Activated naive CD8-positive, alpha-beta T cell treated with anti-CD3 and anti-CD28 coated beads for 36 hours (primary cell): Measurements from ENCODE around the gene MBNL2. TPM values are rescaled to one million over a fixed set of nuclear protein-coding genes. Genes with fewer than 3 reads are reported as not detected.

Experiments
- DNase-seq: peaks from one replicate; pipeline ENCODE4 v3.0.0; 2021
- H3K27ac Mint-ChIP-seq: one replicate; pipeline ENCODE4 v1.8.0; 2022; ENCODE audit warnings: mild to moderate bottlenecking, moderate library complexity, mixed read lengths
- H3K27me3 Mint-ChIP-seq: one replicate; pipeline ENCODE4 v1.8.0; 2022; ENCODE audit warnings: mild to moderate bottlenecking, mixed read lengths
- H3K36me3 Mint-ChIP-seq: one replicate; pipeline ENCODE4 v1.8.0; 2021; ENCODE audit warnings: mild to moderate bottlenecking, mixed read lengths
- H3K4me1 Mint-ChIP-seq: one replicate; pipeline ENCODE4 v1.8.0; 2021; ENCODE audit warnings: mixed read lengths
- H3K4me3 Mint-ChIP-seq: one replicate; pipeline ENCODE4 v1.8.0; 2022; ENCODE audit warnings: mild to moderate bottlenecking, moderate library complexity, mixed read lengths
- H3K9me3 Mint-ChIP-seq: one replicate; pipeline ENCODE4 v1.8.0; 2022; ENCODE audit warnings: mixed read lengths
- total RNA-seq, 2 experiments: library from RNA; stranded (reverse); gene quantifications; one replicate each; pipeline ENCODE4 v1.2.3, GENCODE V29; 2021

The MBNL2 gene
- total RNA-seq, 2 experiments from 2014 or later, result 12.5 to 13.6 TPM

DNA sequence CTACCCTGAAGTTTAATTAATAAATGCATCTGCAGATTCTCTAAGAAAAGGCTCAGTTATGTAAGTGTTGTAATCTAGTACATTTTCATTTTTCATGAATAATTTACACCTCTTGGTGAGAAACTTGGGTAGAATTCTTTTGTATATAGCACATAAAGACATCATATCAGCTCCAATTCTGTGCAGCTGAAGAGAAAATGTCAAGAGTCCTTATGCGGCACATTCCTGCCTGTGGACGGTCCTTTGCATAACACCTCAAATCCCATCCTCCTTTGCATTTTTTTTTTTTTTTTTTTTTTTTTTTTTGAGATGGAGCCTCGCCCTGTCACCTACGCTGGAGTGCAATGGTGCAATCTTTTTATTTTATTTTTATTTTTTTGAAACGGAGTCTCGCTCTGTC lies 151.7 kb downstream of the MBNL2 start:
- no peak overlapping the region for H3K27ac Mint-ChIP-seq
- H3K36me3 Mint-ChIP-seq, result peaks cover 13% of the 10 kb centered on the region
- H3K9me3 Mint-ChIP-seq, result no peaks in the 10 kb centered on the region
- H3K4me3 Mint-ChIP-seq, result no peak overlapping the region
- H3K4me1 Mint-ChIP-seq, result peaks cover 2% of the 10 kb centered on the region
- no peak for DNase-seq
- no peaks in the 10 kb centered on the region for H3K27me3 Mint-ChIP-seq

DNA sequence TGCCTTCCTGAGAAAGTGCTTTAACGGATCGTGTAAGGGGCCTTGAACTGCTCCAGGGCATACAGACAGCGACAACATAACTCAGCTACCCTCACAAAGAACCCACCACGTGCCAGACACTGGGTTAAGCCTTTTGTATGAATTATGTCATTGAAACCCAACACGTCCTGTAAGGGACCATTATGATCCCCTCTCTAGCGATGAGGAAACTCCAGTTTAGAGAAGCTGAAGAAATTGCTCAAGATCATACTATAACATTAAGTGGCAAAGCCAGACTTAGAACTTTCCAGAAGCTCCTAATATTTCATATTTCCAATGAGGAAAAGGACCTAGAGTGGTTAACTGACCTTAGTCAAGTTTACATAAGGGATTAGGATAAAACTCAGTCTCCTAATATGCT lies 154.8 kb downstream of the MBNL2 start:
- Mint-ChIP-seq H3K36me3 (peaks cover 18% of the 10 kb centered on the region), H3K4me3 (no peak overlapping the region), H3K9me3 (no peaks in the 10 kb centered on the region), H3K4me1 (no peaks in the 10 kb centered on the region), H3K27me3 (no peaks in the 10 kb centered on the region), H3K27ac (no peak overlapping the region)
- no peak for DNase-seq

GRCh38 chr13:97379386-97379785 lies 157.3 kb downstream of the MBNL2 start:
- Mint-ChIP-seq H3K27me3 (no peaks in the 10 kb centered on the region), H3K36me3 (peaks cover 22% of the 10 kb centered on the region), H3K9me3 (no peaks in the 10 kb centered on the region), H3K4me3 (no peak overlapping the region), H3K4me1 (no peaks in the 10 kb centered on the region), H3K27ac (no peak overlapping the region)
- DNase-seq, result no peak

GRCh38 chr13:97380696-97381095 lies 158.6 kb downstream of the MBNL2 start:
- H3K27me3 Mint-ChIP-seq, result no peaks in the 10 kb centered on the region
- H3K9me3 Mint-ChIP-seq, result no peaks in the 10 kb centered on the region
- H3K36me3 Mint-ChIP-seq, result peaks cover 20% of the 10 kb centered on the region
- H3K4me1 Mint-ChIP-seq, result peaks cover 4% of the 10 kb centered on the region
- DNase-seq, result no peak
- H3K27ac Mint-ChIP-seq, result no peak overlapping the region
- no peak overlapping the region for H3K4me3 Mint-ChIP-seq

- no peak for DNase-seq
- Mint-ChIP-seq H3K4me3 (no peak overlapping the region), H3K36me3 (peaks cover 21% of the 10 kb centered on the region), H3K27ac (no peak overlapping the region), H3K9me3 (no peaks in the 10 kb centered on the region), H3K4me1 (peaks cover 9% of the 10 kb centered on the region), H3K27me3 (no peaks in the 10 kb centered on the region)
Observed at GRCh38 chr13:97381189-97381588, 159.1 kb downstream of the MBNL2 start.

GRCh38 chr13:97382276-97382675 lies 160.1 kb downstream of the MBNL2 start:
- H3K27ac Mint-ChIP-seq, result no peak overlapping the region
- H3K4me3 Mint-ChIP-seq, result no peak overlapping the region
- DNase-seq, result no peak
- peaks cover 25% of the 10 kb centered on the region for H3K36me3 Mint-ChIP-seq
- no peaks in the 10 kb centered on the region for H3K27me3 Mint-ChIP-seq
- H3K4me1 Mint-ChIP-seq, result peaks cover 20% of the 10 kb centered on the region
- H3K9me3 Mint-ChIP-seq, result no peaks in the 10 kb centered on the region

DNA sequence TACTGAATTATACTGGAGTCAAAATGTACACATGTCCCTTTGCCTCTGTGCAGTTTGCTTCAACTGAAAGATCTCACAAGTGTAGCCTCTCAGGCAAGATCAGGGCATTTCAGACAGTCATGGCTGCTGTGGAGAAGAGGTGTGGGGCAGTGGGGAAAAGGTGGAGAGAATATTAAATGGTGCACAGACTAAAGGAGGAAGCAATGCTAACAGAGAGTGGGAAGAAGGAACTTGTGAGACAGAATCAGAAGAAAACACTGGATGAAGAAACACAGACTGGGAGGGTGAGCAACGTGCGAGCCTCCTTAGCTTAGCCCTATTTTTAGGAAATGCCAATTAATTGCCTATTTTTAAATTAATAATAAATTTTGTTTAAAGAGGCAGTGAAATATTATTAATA lies 162.2 kb downstream of the MBNL2 start:
- no peak for DNase-seq
- H3K4me1 Mint-ChIP-seq, result peaks cover 25% of the 10 kb centered on the region
- H3K36me3 Mint-ChIP-seq, result peaks cover 21% of the 10 kb centered on the region
- H3K4me3 Mint-ChIP-seq, result no peak overlapping the region
- no peak overlapping the region for H3K27ac Mint-ChIP-seq
- no peaks in the 10 kb centered on the region for H3K27me3 Mint-ChIP-seq
- H3K9me3 Mint-ChIP-seq, result no peaks in the 10 kb centered on the region

GRCh38 chr13:97385146-97385545 lies 163.0 kb downstream of the MBNL2 start:
- Mint-ChIP-seq H3K27ac (no peak overlapping the region), H3K4me3 (no peak overlapping the region), H3K4me1 (peaks cover 25% of the 10 kb centered on the region), H3K27me3 (no peaks in the 10 kb centered on the region), H3K36me3 (peaks cover 21% of the 10 kb centered on the region), H3K9me3 (no peaks in the 10 kb centered on the region)
- DNase-seq, result no peak

DNA sequence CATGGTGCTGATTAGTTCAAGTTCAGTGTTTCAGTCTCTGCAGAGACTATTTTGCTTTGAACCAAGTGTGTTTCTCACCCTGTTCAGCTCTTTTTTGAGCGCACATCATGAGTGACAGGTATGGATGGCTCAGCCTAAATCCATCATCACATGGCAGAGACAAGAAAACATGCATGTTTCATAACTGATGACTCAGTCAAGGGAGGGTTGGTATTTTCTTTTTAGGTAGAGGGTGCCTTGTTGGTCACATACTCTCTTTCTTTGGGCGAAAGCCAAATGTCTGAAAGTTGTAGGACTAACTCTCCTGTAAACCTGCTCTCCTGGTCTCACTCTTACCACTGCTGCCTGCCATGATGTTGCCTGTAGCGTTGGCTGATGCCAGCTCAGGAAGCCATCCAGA lies 163.7 kb downstream of the MBNL2 start:
- Mint-ChIP-seq H3K36me3 (peaks cover 20% of the 10 kb centered on the region), H3K27me3 (no peaks in the 10 kb centered on the region)

DNA sequence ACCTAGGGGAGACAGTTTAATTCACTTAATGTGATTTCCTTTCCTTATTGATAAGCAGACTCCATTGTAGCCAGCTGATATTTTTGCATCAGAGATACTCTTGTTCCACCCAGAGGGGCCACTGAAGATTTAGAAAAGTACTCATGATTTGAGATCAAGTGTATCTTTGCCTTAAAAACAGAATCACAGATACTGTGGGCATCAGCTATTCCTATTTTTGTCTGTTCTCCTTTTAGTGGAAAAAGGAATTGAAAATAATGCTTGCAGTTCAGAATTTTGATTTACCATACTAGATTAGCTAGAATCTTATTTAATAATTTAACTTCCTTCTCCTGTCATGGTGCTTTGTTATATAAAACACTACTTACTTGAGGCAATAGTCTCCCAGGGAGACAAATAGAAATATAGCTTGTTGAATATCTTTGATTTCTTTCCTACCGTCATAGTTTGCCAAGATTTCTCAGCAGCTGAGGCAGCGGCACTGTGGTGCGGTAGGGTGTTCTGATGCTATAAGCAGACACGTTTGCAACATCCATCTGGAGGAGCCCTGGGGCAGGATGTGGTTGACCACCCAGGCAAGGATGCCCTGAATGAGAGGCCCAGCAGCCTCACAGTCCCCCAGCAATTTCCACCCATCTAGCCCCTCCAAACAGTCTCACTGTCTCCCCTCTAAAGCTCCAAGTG lies 164.8 kb downstream of the MBNL2 start:
- H3K4me3 Mint-ChIP-seq, result no peak overlapping the region
- H3K27ac Mint-ChIP-seq, result peak overlapping the region; percentile 64
- peaks cover 16% of the 10 kb centered on the region for H3K36me3 Mint-ChIP-seq
- DNase-seq, result peak; percentile 55
- no peaks in the 10 kb centered on the region for H3K9me3 Mint-ChIP-seq
- H3K27me3 Mint-ChIP-seq, result no peaks in the 10 kb centered on the region
- H3K4me1 Mint-ChIP-seq, result peaks cover 25% of the 10 kb centered on the region

More for the DNA sequence above, 163.7 kb downstream of the MBNL2 start:
- H3K27ac Mint-ChIP-seq, result no peak overlapping the region
- no peak for DNase-seq
- no peaks in the 10 kb centered on the region for H3K9me3 Mint-ChIP-seq
- H3K4me3 Mint-ChIP-seq, result no peak overlapping the region
- H3K4me1 Mint-ChIP-seq, result peaks cover 25% of the 10 kb centered on the region

DNA sequence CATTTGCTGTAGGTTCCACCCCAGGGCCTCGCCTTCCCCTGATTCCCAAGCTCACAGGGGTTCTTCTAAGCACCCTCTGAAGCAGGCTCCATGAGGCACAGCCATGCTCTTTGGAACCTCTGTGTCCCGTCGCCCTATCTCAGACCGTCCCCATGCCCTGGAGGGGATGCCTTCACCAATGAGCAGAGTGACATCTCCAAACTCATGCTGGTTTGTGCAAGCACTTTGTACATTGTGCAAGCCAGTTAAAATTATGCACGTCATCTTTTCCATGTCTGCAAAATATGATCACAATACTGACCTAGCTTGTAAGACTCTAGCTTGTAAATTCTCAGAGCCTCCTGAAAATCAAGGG lies 165.3 kb downstream of the MBNL2 start:
- DNase-seq, result no peak
- H3K9me3 Mint-ChIP-seq, result no peaks in the 10 kb centered on the region
- H3K27me3 Mint-ChIP-seq, result no peaks in the 10 kb centered on the region
- H3K36me3 Mint-ChIP-seq, result peaks cover 16% of the 10 kb centered on the region
- peak overlapping the region; percentile 64 for H3K27ac Mint-ChIP-seq
- peaks cover 25% of the 10 kb centered on the region for H3K4me1 Mint-ChIP-seq
- H3K4me3 Mint-ChIP-seq, result no peak overlapping the region

GRCh38 chr13:97387890-97388289 lies 165.8 kb downstream of the MBNL2 start:
- Mint-ChIP-seq H3K4me3 (no peak overlapping the region), H3K4me1 (peaks cover 25% of the 10 kb centered on the region), H3K27me3 (no peaks in the 10 kb centered on the region), H3K9me3 (no peaks in the 10 kb centered on the region), H3K36me3 (peaks cover 12% of the 10 kb centered on the region), H3K27ac (peak overlapping the region; percentile 64)
- DNase-seq, result no peak

DNA sequence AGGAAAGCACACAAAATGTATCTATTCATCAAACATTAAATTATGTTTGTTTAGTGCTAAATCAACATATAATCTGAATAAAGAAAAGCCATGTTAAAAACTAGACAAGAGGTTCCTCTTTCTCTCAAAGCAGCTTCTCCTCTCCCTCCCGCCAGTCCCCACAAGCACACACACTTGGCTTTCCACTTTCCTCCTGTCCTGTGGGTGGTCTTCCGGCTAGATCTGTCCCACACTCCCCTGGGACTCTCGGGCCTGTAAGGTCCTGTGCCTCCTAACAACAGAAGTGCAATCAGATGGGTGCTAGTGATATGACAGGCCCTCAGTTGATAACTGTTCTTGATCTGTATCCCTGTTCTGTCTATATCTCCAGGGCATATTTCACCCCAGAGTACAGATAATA lies 166.2 kb downstream of the MBNL2 start:
- Mint-ChIP-seq H3K4me3 (no peak overlapping the region), H3K36me3 (peaks cover 10% of the 10 kb centered on the region), H3K9me3 (no peaks in the 10 kb centered on the region), H3K27me3 (no peaks in the 10 kb centered on the region), H3K27ac (no peak overlapping the region), H3K4me1 (peaks cover 25% of the 10 kb centered on the region)
- no peak for DNase-seq

DNA sequence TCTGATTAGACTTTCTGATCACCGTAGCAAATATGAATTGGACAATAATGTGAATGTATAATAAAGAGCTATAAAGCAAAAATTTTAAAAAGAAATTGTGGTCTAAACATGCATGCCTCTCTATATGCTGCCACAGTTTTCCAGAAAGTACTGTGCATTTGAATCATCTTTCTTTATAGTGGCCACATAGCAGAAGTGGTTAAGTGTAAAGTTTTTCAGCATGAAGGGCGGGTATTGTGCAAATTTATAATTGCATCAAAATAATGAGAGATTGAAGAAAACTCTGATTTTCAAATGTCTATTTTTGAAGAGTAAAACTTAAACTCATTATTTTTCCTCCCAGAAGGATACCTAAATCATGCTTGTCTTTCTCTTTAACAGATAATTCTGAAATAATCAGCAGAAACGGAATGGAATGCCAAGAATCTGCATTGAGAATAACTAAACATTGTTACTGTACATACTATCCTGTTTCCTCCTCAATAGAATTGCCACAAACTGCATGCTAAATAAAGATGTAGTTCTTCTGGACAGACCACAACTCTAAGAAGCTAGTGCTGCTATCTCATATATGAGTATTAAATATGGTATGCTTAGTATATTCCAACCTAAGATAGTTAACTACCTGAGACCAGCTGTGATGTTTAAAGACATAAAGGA lies 168.9 kb downstream of the MBNL2 start:
- H3K36me3 Mint-ChIP-seq, result peaks cover 5% of the 10 kb centered on the region
- H3K9me3 Mint-ChIP-seq, result no peaks in the 10 kb centered on the region
- no peaks in the 10 kb centered on the region for H3K27me3 Mint-ChIP-seq
- DNase-seq, result no peak
- no peak overlapping the region for H3K27ac Mint-ChIP-seq
- peaks cover 18% of the 10 kb centered on the region for H3K4me1 Mint-ChIP-seq
- H3K4me3 Mint-ChIP-seq, result no peak overlapping the region

- Mint-ChIP-seq H3K27me3 (no peaks in the 10 kb centered on the region), H3K27ac (no peak overlapping the region), H3K4me1 (peaks cover 8% of the 10 kb centered on the region)
Observed at GRCh38 chr13:97392020-97392419, 169.9 kb downstream of the MBNL2 start.

DNA sequence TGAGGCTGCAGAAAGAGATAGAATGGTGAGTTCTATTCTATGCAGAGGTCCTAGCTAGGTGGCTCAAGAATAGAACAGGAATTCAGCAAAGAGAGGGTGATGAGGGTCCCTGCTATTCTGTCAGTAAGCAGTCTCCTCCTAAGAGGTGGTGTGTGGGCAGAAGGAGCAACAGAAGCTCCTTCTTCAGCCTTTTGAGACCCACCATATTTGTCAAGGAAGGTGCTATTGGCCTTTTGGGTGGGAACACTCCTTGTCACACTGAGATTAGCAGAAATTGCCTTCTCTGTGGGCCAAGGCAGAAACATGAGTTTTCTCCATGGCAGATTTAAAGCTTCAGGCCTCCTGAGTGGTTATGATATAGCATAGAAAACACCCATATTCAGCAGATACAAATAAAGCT lies 172.4 kb downstream of the MBNL2 start:
- Mint-ChIP-seq H3K9me3 (no peaks in the 10 kb centered on the region), H3K27me3 (no peaks in the 10 kb centered on the region), H3K27ac (no peak overlapping the region), H3K36me3 (no peaks in the 10 kb centered on the region), H3K4me3 (no peak overlapping the region), H3K4me1 (no peaks in the 10 kb centered on the region)
- DNase-seq, result no peak

More at GRCh38 chr13:97392020-97392419, 169.9 kb downstream of the MBNL2 start:
- DNase-seq, result no peak
- Mint-ChIP-seq H3K36me3 (no peaks in the 10 kb centered on the region), H3K9me3 (no peaks in the 10 kb centered on the region), H3K4me3 (no peak overlapping the region)
